Measurements from ENCODE around the gene DDX4.
"Not testable (repeated sequence)": the region's sequence is repeated elsewhere in the genome, so short reads cannot be mapped to it uniquely, and the experiment has no call there.

The DDX4 gene

GRCh38 chr5:55737793-55738192, at the start of gene DDX4:
Gene DDX4 (plus strand): TSS chr5:55738061. CDS start chr5:55738964, 903 bp downstream.
- DNase-seq = no peak

GRCh38 chr5:55691265-55692105, 46.4 kb upstream of the DDX4 start:
- DNase-seq = peak; percentile 20 to 69 (median 59)

GRCh38 chr5:55692106-55692417, 45.8 kb upstream of the DDX4 start:
- no peak for DNase-seq

GRCh38 chr5:55692509-55692908, 45.4 kb upstream of the DDX4 start:
- DNase-seq = no peak

GRCh38 chr5:55694152-55694830, 43.6 kb upstream of the DDX4 start:
- peak in 1 of 3 donors; percentile 22 for DNase-seq

- DNase-seq = not testable (repeated sequence)
Measured at GRCh38 chr5:55696704-55697103, 41.2 kb upstream of the DDX4 start.

GRCh38 chr5:55699041-55699688, 38.7 kb upstream of the DDX4 start:
- no peak for DNase-seq

GRCh38 chr5:55700745-55701144, 37.1 kb upstream of the DDX4 start:
- DNase-seq = no peak

- no peak for DNase-seq
Measured at GRCh38 chr5:55701462-55702103, 36.3 kb upstream of the DDX4 start.

- DNase-seq = peak; percentile 41 to 88 (median 84)
Measured at GRCh38 chr5:55702598-55703345, 35.1 kb upstream of the DDX4 start.

GRCh38 chr5:55706230-55706629, 31.6 kb upstream of the DDX4 start:
- no peak for DNase-seq

- no peak for DNase-seq
Measured at GRCh38 chr5:55708732-55709131, 29.1 kb upstream of the DDX4 start.

- peak in 1 of 3 donors; percentile 2 for DNase-seq
Measured at GRCh38 chr5:55711507-55712022, 26.3 kb upstream of the DDX4 start.

- peak; percentile 96 to 98 (median 97) for DNase-seq
Measured at GRCh38 chr5:55712023-55712859, 25.6 kb upstream of the DDX4 start, which contains the start of gene SLC38A9. Gene SLC38A9 (minus strand): TSS chr5:55712324. CDS start chr5:55697958, 14,366 bp downstream.

- DNase-seq = no peak
Measured at GRCh38 chr5:55713871-55714270, 24.0 kb upstream of the DDX4 start.

GRCh38 chr5:55714339-55714738, 23.5 kb upstream of the DDX4 start:
- no peak for DNase-seq

- no peak for DNase-seq
Measured at GRCh38 chr5:55714749-55715148, 23.1 kb upstream of the DDX4 start.

GRCh38 chr5:55715519-55716078, 22.3 kb upstream of the DDX4 start:
- DNase-seq = no peak

- DNase-seq = not testable (repeated sequence)
Measured at GRCh38 chr5:55719026-55719425, 18.8 kb upstream of the DDX4 start.

GRCh38 chr5:55720188-55720703, 17.6 kb upstream of the DDX4 start:
- no peak for DNase-seq

- DNase-seq = peak in 2 of 3 donors; percentile 5 to 19
Measured at GRCh38 chr5:55724281-55724680, 13.6 kb upstream of the DDX4 start.
